HG02852 (cell line): ENCODE results near the gene PPP6R2.
A peak's percentile ranks its signal among the peaks of the same experiment; 100 is the strongest.
"Not testable (repeated sequence)": the region's sequence is repeated elsewhere in the genome, so short reads cannot be mapped to it uniquely, and the experiment has no call there.

Experiments used
- ATAC-seq: cut with Tn5 transposase; IDR thresholded peaks from one replicate; pipeline ENCODE4 v1.9.1; 2021; ENCODE audit warnings: mild to moderate bottlenecking, moderate library complexity; ENCODE audit not compliant: unreplicated experiment

PPP6R2 gene

DNA sequence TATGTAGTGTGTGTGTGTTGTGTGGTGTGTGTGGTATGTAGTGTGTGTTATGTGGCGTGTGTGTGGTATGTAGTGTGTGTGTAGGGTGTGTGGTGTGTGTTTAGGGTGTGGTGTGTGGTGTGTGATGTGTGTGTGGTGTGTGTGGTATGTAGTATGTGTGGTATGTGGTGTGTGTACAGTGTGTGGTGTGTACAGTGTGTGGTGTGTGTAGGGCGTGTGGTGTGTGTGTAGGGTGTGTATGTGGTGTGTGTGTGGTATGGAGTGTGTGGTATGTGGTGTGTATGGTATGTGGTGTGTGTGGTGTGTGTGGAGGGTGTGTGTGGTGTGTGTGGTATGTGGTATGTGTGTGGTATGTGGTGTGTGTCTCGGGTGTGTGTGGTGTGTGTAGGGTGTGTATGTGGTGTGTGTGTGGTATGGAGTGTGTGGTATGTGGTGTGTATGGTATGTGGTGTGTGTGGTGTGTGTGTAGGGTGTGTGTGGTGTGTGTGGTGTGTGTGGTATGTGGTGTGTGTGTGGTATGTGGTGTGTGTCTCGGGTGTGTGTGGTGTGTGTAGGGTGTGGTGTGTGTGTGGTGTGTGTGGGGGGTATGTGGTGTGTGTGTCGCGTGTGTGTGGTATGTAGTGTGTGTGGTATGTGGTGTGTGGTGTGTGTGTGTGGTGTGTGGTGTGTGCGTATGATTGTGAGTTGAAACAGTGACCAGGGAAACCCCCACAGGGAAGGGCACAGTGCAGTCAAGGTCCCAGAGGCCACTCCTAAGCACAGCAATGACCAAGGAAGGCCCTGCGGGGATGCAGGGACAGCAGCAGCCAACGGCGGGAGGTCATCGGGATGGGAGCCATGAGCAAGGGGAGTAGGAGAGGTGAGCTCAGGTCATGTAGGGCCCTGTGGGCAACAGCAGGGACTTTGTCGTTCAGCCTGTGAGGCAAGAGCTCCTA lies 2.9 kb upstream of the PPP6R2 start:
- ATAC-seq = no peak

DNA sequence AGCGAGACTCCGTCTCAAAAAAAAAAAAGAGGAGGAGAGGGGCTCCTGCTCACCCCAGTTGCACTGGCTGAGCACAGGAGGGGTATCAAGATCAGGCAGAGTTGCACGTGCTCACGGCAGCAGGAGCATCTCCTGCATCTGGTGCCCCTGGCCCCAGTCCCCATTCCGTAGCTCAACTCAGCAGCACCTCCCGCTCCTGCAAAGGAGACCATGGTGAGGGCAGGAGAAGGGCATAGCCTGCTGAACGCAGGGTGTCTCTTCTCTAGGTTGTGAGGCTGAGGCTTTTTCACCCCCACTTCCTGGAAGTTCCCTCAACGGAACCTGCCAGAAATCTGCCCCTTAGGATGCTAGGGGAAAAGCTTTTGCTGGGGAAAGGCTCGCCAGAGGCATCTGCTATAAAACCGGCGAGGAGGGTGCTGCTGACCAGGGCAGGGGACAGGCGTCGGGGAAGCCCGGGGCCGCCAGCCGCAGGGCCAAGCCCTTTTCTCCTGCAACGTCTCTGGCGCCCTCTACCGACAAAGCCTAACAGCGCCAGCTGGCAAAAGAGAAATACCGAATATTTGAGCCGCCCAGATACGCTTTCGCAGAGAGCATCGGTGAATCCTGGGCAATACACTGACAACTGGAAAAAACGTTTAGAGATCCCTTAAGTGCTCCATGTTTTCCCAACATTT lies 1.0 kb upstream of the PPP6R2 start:
- peak; percentile 62 for ATAC-seq

DNA sequence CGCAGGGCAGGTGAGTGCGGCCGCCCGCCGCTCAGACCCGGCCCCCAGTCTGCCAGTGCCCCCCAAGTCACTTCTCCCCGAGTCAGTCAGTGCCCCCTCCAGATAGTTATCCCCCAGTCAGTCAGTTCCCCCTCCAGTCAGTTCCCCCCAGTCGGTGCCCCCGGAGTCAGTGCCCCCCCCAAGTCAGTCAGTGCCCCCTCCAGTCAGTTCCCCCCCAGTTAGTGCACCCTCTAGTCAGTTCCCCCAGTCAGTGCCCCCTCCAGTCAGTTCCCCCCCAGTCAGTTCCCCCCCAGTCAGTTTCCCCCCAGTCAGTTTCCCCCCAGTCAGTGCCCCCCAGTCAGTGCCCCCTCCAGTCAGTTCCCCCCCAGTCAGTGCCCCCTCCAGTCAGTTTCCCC lies 411 bp downstream of the PPP6R2 start:
- no peak for ATAC-seq

DNA sequence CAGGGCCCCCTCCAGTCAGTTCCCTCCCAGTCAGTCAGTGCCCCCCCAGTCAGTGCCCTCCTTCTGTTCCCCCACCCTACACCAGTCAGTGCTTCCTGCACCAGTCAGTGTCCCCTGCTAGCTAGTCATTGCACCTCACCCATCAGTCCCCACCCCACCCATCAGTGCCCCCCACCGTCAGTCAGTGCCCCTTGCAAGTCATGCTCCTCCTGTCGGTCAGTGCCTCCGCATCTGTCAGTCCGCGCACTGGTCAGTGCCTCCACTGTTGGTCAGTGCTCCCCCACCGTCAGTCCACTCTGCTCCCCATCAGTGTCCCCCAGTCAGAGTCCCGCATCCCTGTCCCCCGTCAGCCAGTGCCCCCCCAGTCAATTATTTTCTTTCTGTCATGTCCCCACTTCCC lies 3.3 kb downstream of the PPP6R2 start:
- no peak for ATAC-seq

DNA sequence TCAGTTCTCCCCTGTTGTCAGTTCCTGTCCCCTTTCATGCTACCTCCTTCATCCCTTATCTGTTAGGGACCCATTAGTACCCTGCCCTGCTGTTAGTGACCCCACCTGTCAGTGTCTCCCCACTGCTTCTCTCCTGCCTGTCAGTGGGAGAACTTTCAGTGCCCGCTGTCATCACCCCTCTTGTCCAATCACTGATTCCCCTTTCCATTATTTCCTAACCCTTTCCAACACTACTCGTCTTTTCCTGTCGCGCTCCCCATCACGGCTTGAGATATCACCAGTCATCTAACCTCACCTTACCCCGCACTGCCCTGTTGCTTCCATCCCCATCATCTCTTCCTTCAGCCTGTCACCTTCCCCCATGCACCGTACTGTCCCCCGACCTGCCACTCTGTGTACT lies 4.0 kb downstream of the PPP6R2 start:
- ATAC-seq = no peak

DNA sequence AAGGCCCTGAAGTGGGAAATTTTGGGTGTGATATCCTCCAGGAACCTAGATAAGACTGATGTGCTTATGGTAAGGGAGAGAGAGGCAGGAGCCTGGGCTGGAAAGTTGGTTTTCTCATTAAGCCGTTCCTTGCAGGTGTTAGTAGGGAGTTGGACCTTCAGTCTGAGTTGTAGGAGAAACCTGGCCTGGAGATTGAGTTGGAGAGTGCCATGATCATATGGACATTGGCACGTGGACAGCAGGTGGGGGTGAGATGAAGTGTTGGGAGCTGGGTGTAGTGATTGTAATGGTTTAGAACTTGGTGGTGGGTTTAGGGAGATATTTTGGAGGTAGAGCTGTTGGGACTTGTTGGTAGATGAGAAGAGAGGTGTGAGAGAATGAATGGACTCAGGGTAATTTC lies 4.9 kb downstream of the PPP6R2 start:
- no peak for ATAC-seq

DNA sequence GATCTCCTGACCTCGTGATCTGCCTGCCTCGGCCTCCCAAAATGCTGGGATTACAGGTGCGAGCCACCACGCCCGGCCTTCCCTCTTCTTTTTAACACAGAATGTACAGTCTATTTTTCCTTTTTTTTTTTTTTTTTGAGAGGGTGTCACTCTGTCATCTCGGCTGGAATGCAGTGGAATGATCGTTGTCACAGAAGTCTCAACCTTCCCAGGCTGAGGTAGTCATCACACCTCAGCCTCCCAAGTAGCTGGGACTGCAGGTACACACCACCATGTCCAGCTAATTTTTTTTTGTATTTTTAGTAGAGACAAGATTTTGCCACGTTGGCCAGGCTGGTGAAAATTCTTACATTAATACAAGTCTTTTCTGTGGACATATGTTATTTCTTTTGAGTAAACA lies 13.1 kb downstream of the PPP6R2 start:
- no peak for ATAC-seq

DNA sequence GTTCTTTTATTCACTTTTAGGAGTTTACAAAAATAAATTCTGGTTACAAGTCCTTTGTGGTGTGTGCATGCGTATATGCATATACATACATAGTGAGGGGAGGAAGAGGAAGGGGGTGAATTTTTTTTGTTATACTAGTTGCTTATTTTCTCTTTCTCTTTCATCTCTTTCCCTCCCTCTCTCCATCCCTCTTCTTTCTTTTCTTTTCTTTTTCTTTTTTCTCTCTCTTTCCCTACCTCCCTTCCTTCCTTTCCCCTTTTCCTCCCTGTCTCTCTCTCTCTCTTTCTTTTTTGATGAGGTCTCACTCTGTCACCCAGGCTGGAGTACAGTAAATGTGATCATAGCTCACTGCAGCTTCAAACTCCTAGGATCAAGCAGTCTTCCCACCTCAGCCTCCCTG lies 14.1 kb downstream of the PPP6R2 start:
- no peak for ATAC-seq

DNA sequence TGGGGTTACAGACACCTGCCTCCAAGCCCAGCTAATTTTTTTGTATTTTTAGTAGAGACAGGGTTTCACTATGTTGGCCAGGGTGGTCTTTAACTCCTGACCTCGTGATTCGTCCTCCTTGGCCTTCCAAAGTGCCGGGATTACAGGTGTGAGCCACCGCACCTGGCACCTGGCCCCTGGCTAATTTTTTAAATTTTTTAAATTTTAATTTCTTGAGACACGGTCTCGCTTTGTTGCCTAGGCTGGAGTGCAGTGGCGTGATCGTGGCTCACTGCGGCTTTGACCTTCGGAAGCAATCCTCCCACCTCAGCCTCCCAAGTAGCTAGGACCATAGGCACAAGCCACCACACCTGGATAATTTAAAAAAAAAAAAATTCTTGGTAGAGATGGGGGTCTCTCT lies 14.6 kb downstream of the PPP6R2 start:
- no peak for ATAC-seq

DNA sequence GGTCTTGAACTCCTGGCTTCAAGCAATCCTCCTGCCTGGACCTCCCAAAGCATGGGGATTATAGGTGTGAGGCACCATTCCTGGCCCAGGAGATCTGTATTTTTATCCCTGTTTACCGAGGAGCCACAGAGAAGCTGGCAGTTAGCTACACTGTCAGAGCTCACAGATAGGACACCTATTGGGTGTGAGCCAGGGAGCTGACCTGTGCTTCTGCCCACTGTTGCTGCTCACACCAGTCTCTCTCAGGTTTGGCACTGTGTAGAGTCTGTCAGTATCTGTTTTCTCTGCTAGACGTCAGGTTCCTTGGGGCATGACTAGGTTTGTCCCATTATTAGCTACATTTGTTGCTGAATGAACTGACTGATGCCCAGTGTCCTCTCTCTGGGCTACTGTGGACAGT lies 17.5 kb downstream of the PPP6R2 start:
- no peak for ATAC-seq

DNA sequence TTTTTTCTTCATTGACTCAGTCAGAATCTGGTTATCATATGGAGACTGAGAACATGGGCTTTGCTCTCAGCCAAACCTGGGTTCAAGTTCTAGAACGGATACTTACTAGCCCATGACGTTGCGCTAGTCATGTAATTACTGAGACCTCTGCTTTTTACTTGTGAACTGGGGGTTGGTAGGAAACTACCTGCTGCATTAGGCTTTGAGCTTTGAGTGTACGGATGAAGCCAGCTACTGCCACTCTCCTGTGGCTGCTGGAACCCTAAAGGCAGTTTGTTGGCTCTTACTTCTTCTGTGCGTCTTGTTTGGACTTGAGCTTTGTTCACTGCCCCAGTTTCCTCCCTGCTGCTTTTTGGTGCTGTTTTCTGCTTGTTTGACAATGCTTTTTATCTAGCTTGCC lies 18.1 kb downstream of the PPP6R2 start:
- ATAC-seq = no peak

DNA sequence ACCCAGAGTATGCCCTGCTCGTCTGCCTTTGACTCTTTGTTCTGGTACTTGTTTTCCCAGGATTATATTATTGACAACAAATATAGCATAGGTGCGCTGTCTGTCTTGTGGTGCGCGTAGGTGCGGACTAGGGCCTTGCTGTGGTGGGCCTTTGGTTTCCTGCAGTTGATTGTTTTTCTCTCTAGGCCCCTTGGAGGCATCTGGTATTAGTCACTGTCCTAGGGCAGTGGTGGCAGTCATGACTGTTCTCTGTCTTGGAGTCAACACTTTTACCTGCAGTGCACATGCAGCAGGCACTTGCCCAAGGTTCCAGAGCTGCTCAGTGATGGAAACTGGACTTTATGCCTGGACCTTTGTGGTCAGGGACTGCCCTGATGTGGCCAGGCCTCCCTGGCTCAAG lies 18.6 kb downstream of the PPP6R2 start:
- ATAC-seq = no peak

DNA sequence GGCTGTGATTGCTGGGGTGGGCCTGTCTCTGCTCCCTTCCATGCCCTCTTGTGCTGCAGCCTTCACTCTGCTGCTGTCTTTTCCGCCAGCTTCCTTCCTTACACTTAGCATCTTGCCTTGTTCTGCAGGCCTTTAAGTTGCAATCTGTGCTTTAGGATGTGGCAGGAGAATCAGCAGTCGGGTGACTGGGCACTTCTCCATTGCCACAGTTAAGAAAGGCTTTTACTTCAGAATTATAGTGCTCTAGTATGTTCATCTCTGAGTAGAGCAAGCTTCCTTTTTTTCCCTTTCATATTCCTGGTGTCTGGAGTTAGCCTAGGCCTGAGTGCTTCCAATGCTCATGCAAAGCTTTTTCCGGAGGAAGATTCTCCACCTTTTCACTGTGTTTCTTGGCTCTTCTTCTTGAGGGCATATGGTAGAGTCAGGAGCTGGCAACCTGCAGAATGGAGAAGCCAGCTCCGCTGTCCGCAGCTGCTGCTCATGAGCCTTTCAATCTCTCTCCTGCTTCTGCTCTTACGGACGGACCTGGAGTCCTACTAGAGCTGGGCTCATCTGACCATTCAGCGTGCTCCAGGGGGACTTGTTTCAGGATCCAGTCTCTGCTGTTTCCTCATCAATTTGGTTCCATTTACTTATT lies 20.2 kb downstream of the PPP6R2 start:
- ATAC-seq = no peak

DNA sequence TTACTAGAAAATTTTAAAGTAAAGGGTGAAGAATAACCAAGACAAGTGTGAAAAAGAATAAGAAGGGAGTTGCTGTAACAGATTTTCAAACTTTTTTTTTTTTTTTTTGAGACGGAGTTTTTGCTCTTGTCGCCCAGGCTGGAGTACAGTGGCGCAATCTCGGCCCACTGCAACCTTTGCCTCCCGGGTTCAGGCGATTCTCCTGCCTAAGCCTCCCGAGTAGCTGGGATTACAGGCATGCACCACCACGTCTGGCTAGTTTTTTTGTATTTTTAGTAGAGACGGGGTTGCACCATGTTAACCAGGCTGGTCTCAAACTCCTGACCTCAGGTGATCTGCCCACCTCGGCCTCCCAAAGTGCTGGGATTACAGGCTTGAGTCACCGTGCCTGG lies 20.7 kb downstream of the PPP6R2 start:
- ATAC-seq = not testable (repeated sequence)

DNA sequence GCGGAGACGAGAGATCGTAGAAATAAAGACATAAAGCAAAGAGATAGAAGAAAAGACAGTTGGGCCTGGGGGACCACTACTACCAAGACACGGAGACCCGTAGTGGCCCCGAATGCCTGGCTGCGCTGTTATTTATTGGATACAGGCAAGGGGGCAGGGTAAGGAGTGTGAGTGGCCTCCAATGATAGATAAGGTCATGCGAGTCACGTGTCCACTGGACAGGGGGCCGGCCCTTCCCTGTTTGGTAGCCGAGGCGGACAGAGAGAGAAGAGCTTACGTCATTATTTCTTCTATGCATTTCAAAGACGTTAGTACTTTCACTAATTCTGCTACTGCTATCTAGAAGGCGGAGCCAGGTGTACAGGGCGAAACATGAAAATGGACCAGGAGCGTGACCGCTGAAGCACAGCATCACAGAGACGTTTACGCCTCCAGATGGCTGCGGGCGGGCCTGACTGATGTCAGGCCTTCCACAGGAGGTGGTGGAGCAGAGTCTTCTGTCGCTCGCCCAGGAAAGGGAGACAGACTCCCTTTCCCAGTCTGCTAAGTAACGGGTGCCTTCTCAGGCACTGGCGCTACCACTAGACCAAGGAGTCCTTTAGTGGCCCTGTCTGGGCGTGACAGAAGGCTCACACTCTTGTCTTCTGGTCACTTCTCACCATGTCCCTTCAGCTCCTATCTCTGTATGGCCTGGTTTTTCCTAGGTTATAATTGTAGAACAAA lies 24.8 kb downstream of the PPP6R2 start:
- ATAC-seq = no peak

DNA sequence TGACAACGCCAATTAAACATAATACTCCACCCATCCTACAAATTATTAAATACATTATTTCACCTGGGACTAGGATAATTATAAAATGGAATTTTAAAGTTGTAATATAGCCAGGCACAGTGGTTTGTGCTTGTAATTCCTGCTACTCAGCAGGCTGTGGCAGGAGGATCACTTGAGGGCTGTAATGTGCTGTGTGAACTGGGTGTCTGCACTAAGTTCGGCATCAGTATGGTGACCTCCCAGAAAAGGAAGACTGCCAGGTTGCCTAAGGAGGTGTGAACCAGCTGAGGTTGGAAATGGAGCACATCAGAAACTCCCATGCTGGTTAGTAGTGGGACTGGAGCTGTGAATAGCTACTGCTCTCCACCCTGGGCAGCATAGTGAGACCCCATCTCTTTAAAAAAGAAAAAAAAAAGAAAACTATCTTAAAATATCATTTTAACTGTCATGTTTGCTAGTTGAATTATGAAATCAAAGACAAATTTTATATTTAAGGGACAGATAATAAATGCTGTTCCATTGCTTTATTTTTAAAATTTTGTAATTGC lies 28.0 kb downstream of the PPP6R2 start:
- ATAC-seq = no peak

DNA sequence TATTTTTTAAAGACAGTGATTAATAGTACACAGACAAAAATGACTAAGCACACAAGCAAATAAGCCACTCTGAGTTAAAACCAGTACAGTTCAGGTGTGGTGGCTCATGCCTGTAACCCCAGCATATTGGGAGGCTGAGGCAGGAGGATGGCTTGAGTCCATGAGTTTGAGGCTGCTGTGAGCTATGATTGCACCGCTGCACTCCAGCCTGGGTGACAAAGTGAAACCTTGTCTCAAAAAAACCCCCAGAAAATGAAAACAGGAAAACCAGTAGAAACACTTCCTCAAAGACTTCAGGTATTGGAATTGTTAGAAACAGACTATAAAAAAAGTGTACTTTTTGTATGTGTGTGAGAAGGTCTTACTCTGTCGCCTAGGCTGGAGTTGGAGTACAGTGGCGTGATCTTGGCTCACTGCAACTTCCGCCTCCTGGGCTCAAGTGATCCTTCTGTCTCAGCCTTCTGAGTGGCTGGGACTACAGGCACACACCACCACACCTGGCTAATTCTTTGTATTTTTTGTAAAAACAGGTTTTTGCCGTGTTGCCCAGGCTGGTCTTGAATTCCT lies 33.0 kb downstream of the PPP6R2 start:
- no peak for ATAC-seq

DNA sequence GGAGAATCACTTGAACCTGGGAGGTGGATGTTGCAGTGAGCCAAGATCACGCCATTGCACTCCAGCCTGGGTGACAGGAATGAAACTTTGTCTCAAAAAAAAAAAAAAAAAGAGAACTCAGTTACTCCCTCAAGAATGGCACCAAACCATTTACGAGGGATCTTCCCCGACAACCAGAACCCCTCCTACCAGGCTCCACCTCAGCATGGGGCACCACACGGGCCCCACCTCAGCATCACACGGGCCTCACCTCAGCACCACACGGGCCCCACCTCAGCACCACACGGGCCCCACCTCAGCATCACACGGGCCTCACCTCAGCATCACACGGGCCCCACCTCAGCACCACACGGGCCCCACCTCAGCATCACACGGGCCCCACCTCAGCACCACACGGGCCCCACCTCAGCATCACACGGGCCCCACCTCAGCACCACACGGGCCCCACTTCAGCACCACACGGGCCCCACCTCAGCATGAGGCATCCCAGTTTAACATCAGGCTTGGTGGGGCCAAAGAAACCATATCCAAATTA lies 38.0 kb downstream of the PPP6R2 start:
- ATAC-seq = not testable (repeated sequence)

DNA sequence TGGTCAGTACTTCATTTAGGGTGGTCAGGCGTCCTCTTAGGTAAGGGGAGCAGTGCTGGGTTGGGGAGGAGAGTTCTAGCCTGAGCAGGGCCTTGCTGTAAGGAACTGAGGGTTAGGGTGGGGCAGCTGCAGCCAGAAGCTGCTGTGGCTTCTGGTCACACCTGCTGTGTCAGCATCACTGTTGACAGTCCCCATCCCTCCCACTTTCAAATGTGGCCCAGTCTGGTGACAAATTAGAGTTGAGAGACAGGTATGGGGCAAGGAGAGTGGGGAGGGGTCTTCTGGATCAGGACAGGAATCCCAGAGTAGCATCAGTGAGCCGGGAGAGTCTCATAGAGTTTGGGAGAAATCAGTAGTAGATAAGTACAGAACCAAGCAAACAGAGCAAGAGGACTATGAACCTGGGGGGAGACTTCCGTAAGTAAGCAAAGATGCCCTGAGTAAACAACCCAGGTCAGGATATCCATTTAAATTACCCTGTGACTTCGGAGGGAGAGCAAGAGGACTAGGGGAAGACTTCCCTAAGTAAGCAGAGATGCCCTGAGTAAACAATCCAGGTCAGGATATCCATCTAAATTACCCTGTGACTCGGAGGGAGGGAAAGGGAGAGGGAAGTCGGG lies 53.7 kb downstream of the PPP6R2 start:
- ATAC-seq = no peak
